Cardiac muscle cell (in vitro differentiated cells and primary cell): Measurements from ENCODE around the gene RND1. TPM values are rescaled to one million over a fixed set of nuclear protein-coding genes. Genes with fewer than 3 reads are reported as not detected.
"Not testable (repeated sequence)": the region's sequence is repeated elsewhere in the genome, so short reads cannot be mapped to it uniquely, and the experiment has no call there.

ENCODE experiments used
- DNase-seq, 2 donors: peaks; one replicate each; pipeline versions ENCODE4 v3.0.0 to v3.0.0-alpha.2; 2010 to 2017; ENCODE audit warnings: low read depth in 1 of 2, low spot score in 1 of 2
- H3K27ac ChIP-seq: fragments of 200-600 bp; sonication (generic); 2 replicates; pipeline ENCODE4 v1.5.1; 2016
- H3K27me3 ChIP-seq: fragments of 200-600 bp; sonication (generic); 2 replicates; pipeline ENCODE4 v1.6.0; 2016; ENCODE audit warnings: control low read depth
- H3K36me3 ChIP-seq: fragments of 200-600 bp; sonication (generic); 2 replicates; pipeline ENCODE4 v1.5.1; 2016; ENCODE audit warnings: control low read depth
- H3K4me1 ChIP-seq: fragments of 200-600 bp; sonication (generic); 2 replicates; pipeline ENCODE4 v1.8.1; 2017; ENCODE audit warnings: low read depth, mild to moderate bottlenecking, mixed run types
- H3K4me3 ChIP-seq: fragments of 200-600 bp; sonication (generic); 2 replicates; pipeline ENCODE4 v1.5.1; 2016; ENCODE audit warnings: mild to moderate bottlenecking
- H3K9me3 ChIP-seq: fragments of 200-600 bp; sonication (generic); 2 replicates; pipeline ENCODE4 v1.5.1; 2017; ENCODE audit warnings: low read depth, mild to moderate bottlenecking, control low read depth
- polyA plus RNA-seq: library from polyadenylated mRNA; unstranded; fragments of >200 nt; fragmentation: Nextera tagmentation; extraction: Ambion mirVana; gene quantifications from 2 replicates; pipeline ENCODE4 v1.2.1, GENCODE V29; 2016
- total RNA-seq: library from RNA; depleted of rRNA; stranded (reverse); fragments of >200 nt; gene quantifications from 2 replicates; pipeline ENCODE4 v1.2.3, GENCODE V29; 2016
- TF ChIP-seq, protein P1 (sequence below): IDR thresholded peaks from 2 replicates; pipeline ENCODE4 v1.5.1; 2012; ENCODE audit warnings: low read depth, mild to moderate bottlenecking, low read length

RND1 gene
- total and polyA plus RNA-seq, 2 experiments from 2014 or later = 2.9 to 7.2 TPM

DNA sequence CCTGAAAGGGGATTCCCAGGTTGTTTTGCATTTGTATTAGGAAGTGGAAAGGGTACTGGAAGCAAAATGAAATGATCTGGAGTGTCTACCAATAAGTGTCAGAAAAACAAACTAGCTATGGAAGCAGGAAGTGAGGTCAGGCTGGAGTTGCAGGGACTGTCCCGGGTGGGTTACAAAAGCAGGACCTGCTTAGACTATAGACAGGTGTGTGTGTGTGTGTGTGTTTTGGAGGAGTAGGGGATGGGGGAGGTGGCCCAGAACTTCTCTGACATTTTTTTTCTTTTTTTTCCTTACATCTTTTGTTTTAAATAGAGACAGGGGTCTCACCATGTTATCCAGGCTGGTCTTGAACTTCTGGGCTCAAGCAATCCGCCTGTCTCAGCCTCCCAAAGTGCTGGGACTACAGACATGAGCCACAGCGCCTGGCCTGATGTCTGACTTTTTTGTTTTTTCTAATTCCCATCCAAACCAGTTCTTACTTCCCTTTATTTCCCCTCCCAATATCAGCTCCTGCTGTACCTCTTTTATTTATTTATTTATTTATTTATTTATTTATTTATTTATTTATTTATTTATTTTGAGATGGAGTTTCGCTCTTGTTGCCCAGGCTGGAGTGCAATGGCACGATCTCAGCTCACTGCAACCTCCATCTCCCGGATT is 512 bp upstream of the RND1 start:
- H3K27ac ChIP-seq = no peak overlapping the region
- no peaks in the 10 kb centered on the region for H3K4me1 ChIP-seq
- peaks cover 4% of the 10 kb centered on the region for H3K27me3 ChIP-seq
- H3K9me3 ChIP-seq = no peaks in the 10 kb centered on the region
- peak overlapping the region; percentile 49 for H3K4me3 ChIP-seq
- TF ChIP-seq, protein P1, sequence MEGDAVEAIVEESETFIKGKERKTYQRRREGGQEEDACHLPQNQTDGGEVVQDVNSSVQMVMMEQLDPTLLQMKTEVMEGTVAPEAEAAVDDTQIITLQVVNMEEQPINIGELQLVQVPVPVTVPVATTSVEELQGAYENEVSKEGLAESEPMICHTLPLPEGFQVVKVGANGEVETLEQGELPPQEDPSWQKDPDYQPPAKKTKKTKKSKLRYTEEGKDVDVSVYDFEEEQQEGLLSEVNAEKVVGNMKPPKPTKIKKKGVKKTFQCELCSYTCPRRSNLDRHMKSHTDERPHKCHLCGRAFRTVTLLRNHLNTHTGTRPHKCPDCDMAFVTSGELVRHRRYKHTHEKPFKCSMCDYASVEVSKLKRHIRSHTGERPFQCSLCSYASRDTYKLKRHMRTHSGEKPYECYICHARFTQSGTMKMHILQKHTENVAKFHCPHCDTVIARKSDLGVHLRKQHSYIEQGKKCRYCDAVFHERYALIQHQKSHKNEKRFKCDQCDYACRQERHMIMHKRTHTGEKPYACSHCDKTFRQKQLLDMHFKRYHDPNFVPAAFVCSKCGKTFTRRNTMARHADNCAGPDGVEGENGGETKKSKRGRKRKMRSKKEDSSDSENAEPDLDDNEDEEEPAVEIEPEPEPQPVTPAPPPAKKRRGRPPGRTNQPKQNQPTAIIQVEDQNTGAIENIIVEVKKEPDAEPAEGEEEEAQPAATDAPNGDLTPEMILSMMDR = peak; percentile 1
- DNase-seq = no peak
- no peaks in the 10 kb centered on the region for H3K36me3 ChIP-seq

DNA sequence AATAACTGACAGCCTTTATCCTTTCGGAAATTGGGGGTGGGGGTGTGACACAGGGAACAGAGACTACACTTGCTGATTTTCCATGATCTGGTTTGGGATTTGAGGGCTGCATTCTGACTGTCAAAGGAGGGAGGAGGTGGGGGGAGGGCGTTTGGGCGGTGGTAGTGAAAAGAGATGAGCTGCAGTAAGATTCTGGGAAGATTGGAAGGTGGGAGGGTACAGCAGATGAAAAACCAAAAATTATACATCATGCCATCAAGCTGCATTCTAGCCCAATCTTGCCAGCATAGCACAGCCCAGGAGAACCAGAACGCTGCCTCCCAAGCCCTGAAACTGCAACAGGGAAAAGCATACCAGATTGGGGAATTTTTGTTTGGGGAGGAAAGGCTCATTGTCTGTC is 2.4 kb downstream of the RND1 start:
- Histone ChIP-seq H3K27me3 (peaks cover 4% of the 10 kb centered on the region), H3K27ac (no peak overlapping the region), H3K4me3 (no peak overlapping the region), H3K36me3 (no peaks in the 10 kb centered on the region), H3K9me3 (no peaks in the 10 kb centered on the region), H3K4me1 (no peaks in the 10 kb centered on the region)
- TF ChIP-seq, protein P1 = no peak
- DNase-seq = no peak

DNA sequence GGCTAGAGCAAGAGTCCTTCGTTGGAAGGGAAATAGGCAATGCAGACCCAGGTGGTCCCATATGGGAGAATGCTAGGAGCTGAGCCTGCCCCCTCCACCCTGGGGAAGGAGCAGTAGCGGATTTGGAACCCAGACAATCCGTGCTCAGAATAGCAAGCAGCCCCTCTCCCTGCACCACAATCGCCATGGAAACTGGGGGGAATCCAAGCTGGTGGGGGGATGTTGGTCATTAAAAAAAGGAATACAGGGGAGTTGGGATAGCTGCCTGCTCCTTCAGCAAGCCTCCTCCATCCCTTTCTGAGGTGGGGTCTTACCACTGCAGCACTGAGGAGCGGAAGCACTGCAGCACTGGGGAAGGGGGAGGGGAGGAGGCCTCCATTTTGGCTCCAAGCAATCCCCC is 2.9 kb downstream of the RND1 start:
- H3K27me3 ChIP-seq = peaks cover 4% of the 10 kb centered on the region
- no peaks in the 10 kb centered on the region for H3K9me3 ChIP-seq
- DNase-seq = no peak
- no peaks in the 10 kb centered on the region for H3K4me1 ChIP-seq
- no peak overlapping the region for H3K27ac ChIP-seq
- no peak overlapping the region for H3K4me3 ChIP-seq
- H3K36me3 ChIP-seq = no peaks in the 10 kb centered on the region
- TF ChIP-seq, protein P1 = no peak

DNA sequence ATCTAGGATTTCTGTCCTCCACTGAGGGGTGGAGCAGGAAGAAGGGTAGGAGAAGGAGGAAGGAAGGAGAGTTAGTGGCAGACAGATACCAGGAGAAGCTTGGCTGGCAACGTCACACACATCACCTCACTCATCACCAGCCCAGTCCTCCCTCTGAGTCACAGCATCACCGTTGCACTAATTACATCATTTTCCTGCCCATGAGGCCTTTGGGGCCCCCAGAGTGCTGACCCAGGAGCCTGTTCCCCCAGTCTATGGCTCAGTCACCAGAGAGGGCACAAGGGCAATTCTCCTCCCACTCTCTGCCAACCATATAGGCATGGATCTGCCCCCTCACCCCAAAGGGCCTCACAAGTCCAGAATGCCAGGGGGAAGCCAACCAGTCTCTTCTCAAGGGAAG is 4.6 kb downstream of the RND1 start:
- TF ChIP-seq, protein P1 = no peak
- Histone ChIP-seq H3K36me3 (no peaks in the 10 kb centered on the region), H3K4me1 (no peaks in the 10 kb centered on the region), H3K27me3 (peaks cover 4% of the 10 kb centered on the region), H3K9me3 (no peaks in the 10 kb centered on the region), H3K4me3 (no peak overlapping the region), H3K27ac (no peak overlapping the region)
- no peak for DNase-seq

DNA sequence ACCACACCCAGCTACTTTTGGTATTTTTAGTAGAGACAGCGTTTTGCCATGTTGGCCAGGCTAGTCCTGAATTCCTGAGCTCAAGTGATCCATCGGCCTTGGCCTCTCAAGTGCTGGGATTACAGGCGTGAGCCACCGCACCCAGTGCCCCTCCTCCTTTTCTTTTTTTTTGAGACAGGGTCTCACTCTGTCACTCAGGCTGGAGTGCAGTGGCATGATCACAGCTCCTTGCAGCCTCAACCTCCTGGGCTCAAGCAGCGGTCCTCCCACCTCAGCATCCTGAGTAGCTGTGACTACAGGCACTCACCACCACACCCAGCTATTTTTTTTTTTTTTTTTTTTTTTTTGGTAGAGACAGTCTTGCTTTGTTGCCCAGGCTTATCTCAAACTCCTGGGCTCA is 5.4 kb downstream of the RND1 start:
- not testable (repeated sequence) for H3K27me3 ChIP-seq, H3K9me3 ChIP-seq, H3K4me1 ChIP-seq, H3K36me3 ChIP-seq, DNase-seq, H3K27ac ChIP-seq, H3K4me3 ChIP-seq

DNA sequence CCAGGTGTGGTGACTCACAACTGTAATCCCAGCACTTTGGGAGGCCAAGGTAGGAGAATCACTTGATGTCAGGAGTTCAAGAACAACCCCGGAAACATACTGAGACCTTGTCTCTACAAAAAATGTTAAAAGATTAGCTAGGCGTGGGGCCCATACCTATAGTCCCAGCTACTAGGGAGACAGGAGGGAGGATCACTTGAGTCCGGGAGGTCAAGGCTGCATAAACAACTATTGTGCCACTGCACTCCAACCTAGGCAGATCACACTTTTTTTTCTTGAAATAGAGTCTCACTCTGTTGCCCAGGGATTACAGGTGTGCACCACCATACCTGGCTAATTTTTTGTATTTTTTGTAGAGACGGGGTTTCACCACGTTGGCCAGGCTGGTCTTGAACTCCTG is 6.1 kb downstream of the RND1 start:
- H3K36me3 ChIP-seq = no peaks in the 10 kb centered on the region
- no peaks in the 10 kb centered on the region for H3K4me1 ChIP-seq
- H3K9me3 ChIP-seq = no peaks in the 10 kb centered on the region
- H3K27me3 ChIP-seq = peaks cover 2% of the 10 kb centered on the region
- H3K4me3 ChIP-seq = no peak overlapping the region
- no peak for DNase-seq
- no peak overlapping the region for H3K27ac ChIP-seq
- TF ChIP-seq, protein P1 = no peak
